Measurements from ENCODE around the gene ANKRD10.

DNA sequence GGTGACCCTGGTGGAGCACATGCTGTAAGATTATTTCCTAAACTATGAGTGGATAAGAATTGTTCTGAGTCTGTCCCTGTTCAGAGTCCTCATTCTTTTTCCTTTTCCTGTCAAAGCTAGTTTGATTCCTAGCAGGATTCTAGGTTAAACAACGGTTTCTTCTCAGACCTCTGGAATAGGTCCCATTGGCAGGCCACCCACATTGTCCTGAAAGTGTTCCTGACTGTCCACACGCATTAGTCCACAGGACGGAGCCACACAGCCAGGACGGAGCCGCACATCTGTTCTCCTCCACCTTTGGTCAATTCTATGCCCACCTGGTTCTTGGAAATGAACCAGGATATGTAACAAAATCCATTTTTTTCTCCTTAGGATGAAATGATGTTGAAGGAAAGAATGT lies 46.1 kb downstream of the ANKRD10 start:
- TF ChIP-seq POLR2A (IDR thresholded peaks at IDR 0.05), result no peak
- TF ChIP-seq, protein P1, sequence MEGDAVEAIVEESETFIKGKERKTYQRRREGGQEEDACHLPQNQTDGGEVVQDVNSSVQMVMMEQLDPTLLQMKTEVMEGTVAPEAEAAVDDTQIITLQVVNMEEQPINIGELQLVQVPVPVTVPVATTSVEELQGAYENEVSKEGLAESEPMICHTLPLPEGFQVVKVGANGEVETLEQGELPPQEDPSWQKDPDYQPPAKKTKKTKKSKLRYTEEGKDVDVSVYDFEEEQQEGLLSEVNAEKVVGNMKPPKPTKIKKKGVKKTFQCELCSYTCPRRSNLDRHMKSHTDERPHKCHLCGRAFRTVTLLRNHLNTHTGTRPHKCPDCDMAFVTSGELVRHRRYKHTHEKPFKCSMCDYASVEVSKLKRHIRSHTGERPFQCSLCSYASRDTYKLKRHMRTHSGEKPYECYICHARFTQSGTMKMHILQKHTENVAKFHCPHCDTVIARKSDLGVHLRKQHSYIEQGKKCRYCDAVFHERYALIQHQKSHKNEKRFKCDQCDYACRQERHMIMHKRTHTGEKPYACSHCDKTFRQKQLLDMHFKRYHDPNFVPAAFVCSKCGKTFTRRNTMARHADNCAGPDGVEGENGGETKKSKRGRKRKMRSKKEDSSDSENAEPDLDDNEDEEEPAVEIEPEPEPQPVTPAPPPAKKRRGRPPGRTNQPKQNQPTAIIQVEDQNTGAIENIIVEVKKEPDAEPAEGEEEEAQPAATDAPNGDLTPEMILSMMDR (IDR thresholded peaks at IDR 0.05), result no peak
